HFF-Myc (cell line): ENCODE measurements around the gene FUZ.

Experiments
- DNase-seq: peaks from one replicate; pipeline ENCODE4 v3.0.0-alpha.2; 2011; ENCODE audit warnings: low read depth; ENCODE audit errors: extremely low read depth
- H3K4me3 ChIP-seq: replicated peaks from 2 replicates; pipeline ENCODE4 v1.5.1; 2011; ENCODE audit warnings: low read depth, mild to moderate bottlenecking, control low read depth, low read length
- CTCF ChIP-seq: IDR thresholded peaks from 2 replicates; pipeline ENCODE4 v1.5.1; 2012; ENCODE audit warnings: mild to moderate bottlenecking, low read depth, low read length, control low read depth; ENCODE audit errors: missing control alignments

FUZ gene

GRCh38 chr19:49850221-49850486 lies 37.1 kb upstream of the FUZ start:
- peak overlapping the region; percentile 70 for H3K4me3 ChIP-seq
- no peak for DNase-seq
- no peak for TF ChIP-seq CTCF

GRCh38 chr19:49849433-49850220 lies 36.5 kb upstream of the FUZ start:
- DNase-seq: no peak
- peak overlapping the region; percentile 70 for H3K4me3 ChIP-seq
- TF ChIP-seq CTCF: no peak

- no peak overlapping the region for H3K4me3 ChIP-seq
- TF ChIP-seq CTCF: no peak
- DNase-seq: no peak
Measured at GRCh38 chr19:49848938-49849337, 35.8 kb upstream of the FUZ start.

- H3K4me3 ChIP-seq: no peak overlapping the region
- peak; percentile 83 for DNase-seq
- TF ChIP-seq CTCF: no peak
Measured at GRCh38 chr19:49847731-49848696, 34.9 kb upstream of the FUZ start.

- TF ChIP-seq CTCF: no peak
- H3K4me3 ChIP-seq: no peak overlapping the region
- no peak for DNase-seq
Measured at GRCh38 chr19:49846408-49846807, 33.3 kb upstream of the FUZ start.

GRCh38 chr19:49845414-49845813 lies 32.3 kb upstream of the FUZ start:
- TF ChIP-seq CTCF: no peak
- DNase-seq: no peak
- H3K4me3 ChIP-seq: no peak overlapping the region
